NCI-H1092 (cell line): ENCODE measurements around the gene CILP.

Source experiments
- DNase-seq: peaks from one replicate; lab custom pipeline; 2025; lab: John Stamatoyannopoulos, UW

The CILP gene

GRCh38 chr15:65147902-65148301, 63.4 kb downstream of the CILP start:
- no peak for DNase-seq

- DNase-seq, result no peak
Observed at GRCh38 chr15:65146438-65146837, 64.8 kb downstream of the CILP start.
